ENCODE results near the gene MUC2.

The MUC2 gene

GRCh38 chr11:1073261-1073724 is 1.4 kb upstream of the MUC2 start:
- DNase-seq, result no peak

- DNase-seq, result no peak
Measured at GRCh38 chr11:1073851-1074243, 827 bp upstream of the MUC2 start.

GRCh38 chr11:1075341-1075911 is 752 bp downstream of the MUC2 start:
- no peak for DNase-seq

- no peak for DNase-seq
Measured at GRCh38 chr11:1076061-1076665, 1.5 kb downstream of the MUC2 start.

- no peak for DNase-seq
Measured at GRCh38 chr11:1077033-1077416, 2.4 kb downstream of the MUC2 start.

GRCh38 chr11:1077417-1078119 is 2.9 kb downstream of the MUC2 start:
- DNase-seq, result no peak

- DNase-seq, result no peak
Measured at GRCh38 chr11:1078191-1078601, 3.5 kb downstream of the MUC2 start.

- DNase-seq, result no peak
Measured at GRCh38 chr11:1081601-1082311, 7.1 kb downstream of the MUC2 start.

- no peak for DNase-seq
Measured at GRCh38 chr11:1082346-1082727, 7.7 kb downstream of the MUC2 start.

- DNase-seq, result no peak
Measured at GRCh38 chr11:1082728-1083620, 8.3 kb downstream of the MUC2 start.

GRCh38 chr11:1083621-1084551 is 9.2 kb downstream of the MUC2 start:
- no peak for DNase-seq

GRCh38 chr11:1084561-1085439 is 10.1 kb downstream of the MUC2 start:
- DNase-seq, result no peak

GRCh38 chr11:1085440-1086170 is 10.9 kb downstream of the MUC2 start:
- DNase-seq, result no peak

- no peak for DNase-seq
Measured at GRCh38 chr11:1086171-1087102, 11.8 kb downstream of the MUC2 start.

- no peak for DNase-seq
Measured at GRCh38 chr11:1087279-1087960, 12.7 kb downstream of the MUC2 start.

- no peak for DNase-seq
Measured at GRCh38 chr11:1087961-1088926, 13.6 kb downstream of the MUC2 start.
